GM23248 (cell line): ENCODE data around the gene GSTO2.

Source experiments
- EZH2 ChIP-seq: fragments of 200-600 bp; sonication (generic); IDR thresholded peaks from 2 replicates; pipeline ENCODE4 v1.6.1; 2018; ENCODE audit warnings: antibody characterized with exemption, mild to moderate bottlenecking; ENCODE audit not compliant: insufficient read depth, poor library complexity, severe bottlenecking
- EZH2phosphoT487 ChIP-seq: fragments of 200-600 bp; sonication (generic); IDR thresholded peaks from 2 replicates; pipeline ENCODE4 v1.6.1; 2018; ENCODE audit warnings: antibody characterized with exemption, moderate library complexity, mild to moderate bottlenecking, low read depth; ENCODE audit not compliant: insufficient read depth

DNA sequence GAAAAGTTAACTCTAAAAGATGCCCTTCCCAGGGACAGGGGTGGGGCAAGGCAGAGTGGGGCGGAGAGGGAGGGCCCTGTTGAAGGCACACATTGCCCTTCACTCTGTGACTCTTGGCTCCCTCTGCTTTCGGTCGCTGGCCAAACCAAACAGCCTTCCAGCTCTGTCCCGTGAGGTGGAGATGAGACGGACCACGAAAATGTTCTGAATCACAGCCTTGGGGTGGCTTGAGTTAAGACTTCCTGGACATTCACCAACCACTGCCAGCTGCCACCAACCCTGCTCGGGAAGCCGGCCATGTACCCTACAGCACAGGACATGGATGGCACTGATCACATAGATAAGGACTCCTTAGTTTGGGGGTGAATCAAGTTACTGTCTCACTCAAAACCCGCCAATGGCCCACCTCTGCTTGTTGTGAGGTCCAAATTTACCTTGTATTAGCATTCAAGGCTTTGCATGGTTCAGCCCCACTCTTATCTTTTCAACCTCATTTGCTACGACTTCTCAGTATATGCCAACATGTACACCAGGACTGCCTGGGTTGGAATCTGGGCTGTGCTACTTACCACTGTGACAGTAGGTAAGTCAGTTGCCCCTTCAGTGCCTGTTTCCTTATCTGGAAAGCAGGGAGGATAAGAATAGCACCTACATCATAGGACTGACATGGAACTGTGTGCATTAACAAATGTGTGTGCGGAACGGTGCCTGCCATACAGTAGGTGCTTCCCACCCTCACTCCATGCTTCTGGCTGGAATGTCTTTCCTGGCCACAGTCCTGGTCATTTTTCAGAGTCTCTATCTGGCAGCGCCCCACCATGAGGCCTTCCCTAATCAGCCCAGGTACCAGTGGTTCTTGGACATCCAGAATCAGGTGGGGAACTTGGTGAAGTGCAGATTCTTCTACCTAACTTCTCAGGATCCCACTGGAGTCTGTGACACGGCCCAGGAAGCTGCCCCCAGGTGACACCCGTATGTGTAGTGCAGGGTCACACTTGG, 41.3 kb downstream of the GSTO2 start:
- no peak for TF ChIP-seq EZH2
- TF ChIP-seq EZH2phosphoT487: no peak
